CD4-positive, alpha-beta T cell treated with Interleukin-10 for 1 hour (primary cell): Measurements from ENCODE around the gene NPHS1.
"Not testable (repeated sequence)": the region's sequence is repeated elsewhere in the genome, so short reads cannot be mapped to it uniquely, and the experiment has no call there.

Experiments
- DNase-seq: peaks from one replicate; pipeline ENCODE4 v3.0.0-alpha.2; 2020

The NPHS1 gene

GRCh38 chr19:35846038-35846668, 6.2 kb downstream of the NPHS1 start:
- DNase-seq = no peak

GRCh38 chr19:35845215-35846037, 6.9 kb downstream of the NPHS1 start:
- DNase-seq = no peak

GRCh38 chr19:35844482-35845214, 7.7 kb downstream of the NPHS1 start:
- DNase-seq = no peak

DNA sequence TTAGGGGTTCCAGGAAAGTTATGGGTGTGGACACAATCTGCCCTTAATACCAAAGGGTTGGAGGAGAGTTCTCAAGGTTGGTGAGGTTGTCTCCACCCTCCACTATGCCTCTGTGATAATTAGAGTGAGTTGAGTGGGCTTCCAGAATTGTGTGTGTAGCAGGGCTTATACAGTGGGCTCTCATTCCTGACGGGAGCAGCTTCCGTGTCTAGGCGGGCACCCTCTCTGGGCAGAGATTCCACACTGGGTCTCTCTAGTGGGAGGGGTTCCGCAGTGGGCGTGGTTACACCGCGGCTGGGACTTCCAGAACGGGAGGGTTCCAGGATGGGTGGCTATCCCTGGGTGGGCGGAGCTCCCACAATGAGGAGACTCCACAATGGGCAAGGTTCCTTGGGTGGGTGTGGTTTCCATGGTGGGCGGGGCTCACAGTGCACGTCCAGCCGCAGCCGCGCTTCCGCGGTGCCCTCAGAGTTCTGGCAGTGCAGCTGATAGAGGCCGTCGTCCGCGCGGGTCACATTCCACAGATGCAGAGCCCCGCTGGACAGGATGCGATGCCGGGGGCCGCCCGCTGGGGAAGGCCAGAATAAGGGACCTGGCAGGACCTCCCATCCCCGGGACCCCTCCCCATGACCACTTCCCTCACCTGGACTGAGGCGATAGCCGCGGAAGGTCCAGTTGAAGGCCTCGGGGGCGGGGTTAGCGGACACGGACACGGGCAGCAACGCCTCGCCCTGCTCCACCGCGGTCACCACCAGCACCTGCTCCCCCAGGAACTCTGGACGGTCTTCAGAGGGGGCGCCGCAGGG, 8.4 kb downstream of the NPHS1 start:
- DNase-seq = no peak

DNA sequence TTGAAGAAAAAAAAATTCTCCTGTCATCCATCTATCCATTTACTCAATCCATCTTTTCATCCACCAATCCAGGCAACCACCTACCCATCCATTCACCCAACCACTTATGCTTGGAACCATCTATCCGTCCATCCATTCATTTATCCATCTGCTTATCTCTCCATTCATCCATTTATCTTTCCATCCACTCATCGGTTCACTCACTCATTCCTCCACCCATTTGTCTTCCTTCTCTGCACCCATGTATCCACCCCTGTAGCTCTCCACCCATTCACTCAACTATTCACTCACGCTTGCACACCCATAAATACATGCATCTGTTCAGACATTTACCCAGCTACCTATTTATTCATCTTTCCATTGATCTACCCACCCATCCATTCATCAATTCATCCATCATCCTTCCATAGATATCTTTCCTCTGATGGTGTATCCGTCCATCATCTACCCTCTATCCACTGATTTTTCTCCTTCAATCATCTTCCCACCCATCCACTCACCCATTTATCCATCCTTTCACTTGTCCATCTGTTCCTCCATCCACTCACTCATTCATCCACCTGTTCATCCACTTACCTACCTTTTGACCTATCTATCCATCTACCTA, 9.5 kb downstream of the NPHS1 start:
- no peak for DNase-seq

- no peak for DNase-seq
These were observed 10.2 kb downstream of the NPHS1 start for GRCh38 chr19:35841961-35842595.

- DNase-seq = not testable (repeated sequence)
These were observed 16.2 kb downstream of the NPHS1 start for GRCh38 chr19:35836096-35836495.

DNA sequence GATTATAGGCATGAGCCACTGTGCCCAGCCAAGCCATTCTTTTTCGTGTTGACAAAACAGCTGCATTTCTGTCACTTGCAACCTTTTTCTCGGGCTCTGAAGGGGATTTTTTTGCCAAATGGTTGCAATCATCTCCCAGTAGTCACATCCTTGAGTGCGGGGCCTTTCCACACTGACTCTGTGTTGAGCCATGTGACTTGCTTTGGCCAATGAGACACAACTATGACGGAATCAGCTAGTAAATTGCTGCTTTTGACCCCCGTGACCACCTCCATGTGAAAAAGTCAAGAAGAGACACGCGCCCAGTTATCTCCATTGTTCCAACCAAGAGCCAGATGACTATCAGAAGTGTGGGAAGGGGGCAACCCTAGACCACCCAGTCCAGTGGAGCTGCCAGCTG, 18.3 kb downstream of the NPHS1 start:
- DNase-seq = no peak

- DNase-seq = no peak
These were observed 20.2 kb downstream of the NPHS1 start for GRCh38 chr19:35832054-35832453.

- DNase-seq = no peak
These were observed 21.3 kb downstream of the NPHS1 start for GRCh38 chr19:35830986-35831385.

DNA sequence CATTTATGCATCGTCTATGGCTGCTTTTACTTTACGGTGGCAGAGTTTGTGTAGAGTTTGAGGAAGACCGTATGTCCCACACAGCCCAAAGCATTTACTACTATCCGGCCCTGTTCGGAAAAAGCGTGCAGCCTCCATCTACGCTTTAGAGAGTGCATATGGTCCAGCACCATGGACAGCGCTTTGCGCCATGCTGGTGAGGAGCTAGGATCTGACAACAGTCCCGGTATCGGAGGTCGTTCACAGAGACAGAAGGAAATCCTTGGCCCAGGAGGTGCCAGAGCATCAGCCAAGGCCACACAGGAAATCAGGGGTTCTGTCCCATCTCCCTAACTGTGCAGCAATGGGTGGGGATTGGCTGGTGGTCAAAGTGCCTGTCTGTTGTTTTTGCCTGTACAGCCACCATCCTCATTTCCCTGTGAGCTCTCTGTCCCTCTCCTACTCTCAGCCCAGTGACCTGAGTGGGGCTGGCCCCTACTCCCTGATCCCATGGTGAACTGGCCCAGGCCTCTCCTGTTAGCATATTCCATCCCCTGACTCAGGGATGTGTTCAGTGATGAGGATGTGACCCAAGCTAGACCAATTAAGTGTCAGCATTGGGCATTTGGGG, 23.5 kb downstream of the NPHS1 start:
- peak; percentile 38 for DNase-seq

DNA sequence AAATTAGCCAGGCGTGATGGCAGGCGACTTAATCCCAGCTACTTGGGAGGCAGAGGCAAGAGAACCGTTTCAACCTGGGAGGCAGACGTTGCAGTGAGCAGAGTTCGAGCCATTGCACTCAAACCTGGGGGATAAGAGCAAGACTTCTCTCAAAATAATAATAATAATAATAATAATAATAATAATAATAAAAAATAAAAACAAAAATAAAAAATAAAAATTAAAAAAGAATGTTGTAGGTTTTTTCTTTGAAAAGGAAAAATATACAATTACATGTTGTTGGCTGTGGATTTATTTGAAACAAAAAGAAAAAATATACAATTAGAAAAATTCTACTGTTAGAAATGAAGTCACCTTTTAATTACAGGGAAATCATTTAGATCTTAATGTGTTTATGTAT, 28.2 kb downstream of the NPHS1 start:
- no peak for DNase-seq

GRCh38 chr19:35822579-35822978, 29.7 kb downstream of the NPHS1 start:
- DNase-seq = no peak

GRCh38 chr19:35818445-35818844, 33.9 kb downstream of the NPHS1 start:
- DNase-seq = no peak

GRCh38 chr19:35816846-35817245, 35.5 kb downstream of the NPHS1 start:
- DNase-seq = no peak

DNA sequence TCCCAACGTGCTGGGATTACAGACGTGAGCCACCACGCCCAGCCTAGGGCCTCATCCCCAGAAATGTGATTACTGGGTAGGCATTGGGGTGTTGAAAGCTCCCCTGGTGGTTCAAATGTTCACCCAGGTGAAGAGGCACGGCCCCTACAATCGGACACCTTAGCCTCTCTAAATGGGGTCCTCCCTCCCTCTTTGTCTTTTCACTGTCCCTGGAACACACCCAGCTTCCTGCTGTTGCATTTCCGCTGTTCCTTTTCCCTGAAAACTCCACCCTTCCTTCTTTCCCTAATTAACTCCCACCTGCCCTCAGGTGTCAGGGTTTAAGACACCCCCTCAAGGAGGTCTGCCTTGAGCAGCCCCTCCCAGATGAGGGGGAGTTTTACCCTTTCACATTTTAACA, 36.0 kb downstream of the NPHS1 start:
- DNase-seq = no peak

GRCh38 chr19:35813043-35813890, 39.0 kb downstream of the NPHS1 start:
- no peak for DNase-seq

DNA sequence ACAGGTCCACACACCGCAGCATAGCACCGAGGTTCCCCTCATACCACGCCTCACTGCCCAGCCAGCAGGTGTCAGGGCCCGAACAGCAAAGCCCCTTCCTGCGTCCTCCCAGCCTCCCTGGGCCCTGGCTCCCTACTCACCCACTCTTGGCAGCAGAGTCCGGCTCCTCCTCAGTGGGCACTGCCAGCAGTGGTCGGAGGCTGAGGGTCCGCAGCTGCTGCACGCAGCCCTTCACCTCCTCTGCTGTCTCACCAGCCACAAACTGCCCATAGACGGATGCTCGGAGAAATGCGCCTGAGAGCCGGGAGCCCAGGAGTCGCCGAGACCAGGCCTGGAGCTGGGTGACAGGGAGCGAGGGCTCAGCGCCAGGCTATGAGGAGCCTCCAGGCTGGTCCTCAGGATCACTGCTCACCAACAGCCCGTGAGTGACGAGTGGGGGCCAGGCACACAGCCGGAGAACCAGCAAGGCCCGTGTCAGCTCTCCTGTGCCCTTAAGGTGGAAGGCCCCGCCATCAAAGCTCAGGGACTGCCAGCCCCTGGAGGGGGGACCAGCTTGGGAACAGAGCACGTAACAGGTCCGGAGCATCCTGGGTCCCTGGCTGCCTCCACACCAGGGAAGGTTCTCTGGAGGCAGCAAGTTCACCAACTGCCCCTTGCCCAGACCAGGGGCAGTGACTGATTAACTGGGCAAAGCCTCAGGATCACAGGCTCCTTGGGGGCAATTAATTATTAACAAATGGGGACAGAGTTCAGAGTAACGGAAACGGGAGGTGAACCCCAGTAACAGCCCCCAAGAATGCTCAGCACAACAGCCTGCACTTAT, 39.9 kb downstream of the NPHS1 start, which contains the start of gene PRODH2:
Gene PRODH2 (minus strand): TSS at position 626 of the 823 bp plus-strand sequence. CDS start 40 bp downstream, at position 586.
- no peak for DNase-seq
